ENCODE data around the gene CAV3. TPM values are rescaled to one million over a fixed set of nuclear protein-coding genes. Genes with fewer than 3 reads are reported as not detected.

The CAV3 gene
- total and polyA plus RNA-seq, 9 of the 15 experiments (the other 6 are each of a cell fraction or from before 2014, with no cell fraction given) = not detected

GRCh38 chr3:8776406-8776805, 42.8 kb downstream of the CAV3 start:
- Histone ChIP-seq H3K27me3 (ENCODE audit: control insufficient read depth in 2 of 2, insufficient read depth in 2 of 2, low read length in 2 of 2) (peaks cover 3 to 12% of the 10 kb centered on the region in 2 experiments; a peak in 3 of 5 replicates), H3K4me2 (ENCODE audit: insufficient read depth, low read length) (no peak overlapping the region), H3K9me1 (ENCODE audit: control insufficient read depth, insufficient read depth, low read length) (no peaks in the 10 kb centered on the region), H3K9me3 (replicated peaks; ENCODE audit: control insufficient read depth, insufficient read depth, low read depth, low read length) (no peaks in the 10 kb centered on the region), H4K20me1 (replicated peaks; ENCODE audit: control insufficient read depth, insufficient read depth, low read length) (no peaks in the 10 kb centered on the region), H3K36me3 (ENCODE audit: control insufficient read depth, insufficient read depth, low read length) (no peaks in the 10 kb centered on the region), H3K4me3 (no peak overlapping the region), H3K27ac (ENCODE audit: extremely low read depth, low read depth, low read length) (no peak overlapping the region), H3K79me2 (ENCODE audit: control insufficient read depth, insufficient read depth, low read length) (no peaks in the 10 kb centered on the region), H3K9ac (ENCODE audit: insufficient read depth in 1 of 2, low read depth in 2 of 2, low read length in 2 of 2) (no peak overlapping the region), H2AFZ (ENCODE audit: low read depth, low read length) (no peak overlapping the region), H3K4me1 (replicated peaks in 1 of 2; ENCODE audit: control insufficient read depth in 2 of 2, insufficient read depth in 2 of 2, low read length in 2 of 2) (no peaks in the 10 kb centered on the region)
- in situ Hi-C loops (cut with MboI) = no loop called here
- BruUV-seq (replicated peaks) = no TSS peak
- intact Hi-C loops (cut with micrococcal nuclease) = no loop called here
- ChIA-PET CTCF (ENCODE audit: low intra/inter-chr PET ratio) (no interaction called here), POLR2A (interaction anchor here (0.6 kb wide), 3 partner anchors 17 to 276 kb away, joined by 3 read pairs; no protein-coding TSS in a partner anchor)
- 2% methylated on average over 4 of the region's 4 CpGs for WGBS (ENCODE audit: insufficient coverage, low coverage, missing lambda C conversion rate)
- DNase-seq (ENCODE audit: extremely low read depth in 1 of 4, low spot score in 3 of 4) = no peak
- FAIRE-seq = no peak
- ATAC-seq = no peak
- TF ChIP-seq, protein P1, sequence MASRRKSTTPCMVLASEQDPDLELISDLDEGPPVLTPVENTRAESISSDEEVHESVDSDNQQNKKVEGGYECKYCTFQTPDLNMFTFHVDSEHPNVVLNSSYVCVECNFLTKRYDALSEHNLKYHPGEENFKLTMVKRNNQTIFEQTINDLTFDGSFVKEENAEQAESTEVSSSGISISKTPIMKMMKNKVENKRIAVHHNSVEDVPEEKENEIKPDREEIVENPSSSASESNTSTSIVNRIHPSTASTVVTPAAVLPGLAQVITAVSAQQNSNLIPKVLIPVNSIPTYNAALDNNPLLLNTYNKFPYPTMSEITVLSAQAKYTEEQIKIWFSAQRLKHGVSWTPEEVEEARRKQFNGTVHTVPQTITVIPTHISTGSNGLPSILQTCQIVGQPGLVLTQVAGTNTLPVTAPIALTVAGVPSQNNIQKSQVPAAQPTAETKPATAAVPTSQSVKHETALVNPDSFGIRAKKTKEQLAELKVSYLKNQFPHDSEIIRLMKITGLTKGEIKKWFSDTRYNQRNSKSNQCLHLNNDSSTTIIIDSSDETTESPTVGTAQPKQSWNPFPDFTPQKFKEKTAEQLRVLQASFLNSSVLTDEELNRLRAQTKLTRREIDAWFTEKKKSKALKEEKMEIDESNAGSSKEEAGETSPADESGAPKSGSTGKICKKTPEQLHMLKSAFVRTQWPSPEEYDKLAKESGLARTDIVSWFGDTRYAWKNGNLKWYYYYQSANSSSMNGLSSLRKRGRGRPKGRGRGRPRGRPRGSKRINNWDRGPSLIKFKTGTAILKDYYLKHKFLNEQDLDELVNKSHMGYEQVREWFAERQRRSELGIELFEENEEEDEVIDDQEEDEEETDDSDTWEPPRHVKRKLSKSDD (conservative IDR thresholded peaks at IDR 0.05; ENCODE audit: low read length) = no peak
- TF ChIP-seq DMBX1 (CRISPR knock-in tag; IDR thresholded peaks at IDR 0.05; ENCODE audit: borderline replicate concordance) = no peak
- no peak for TF ChIP-seq NR3C1 (CRISPR knock-in tag; IDR thresholded peaks at IDR 0.05)
- TF ChIP-seq EZH2 (IDR thresholded peaks at IDR 0.05; ENCODE audit: borderline replicate concordance, low read depth, low read length) = no peak
- no peak for TF ChIP-seq FIP1L1 (IDR thresholded peaks at IDR 0.05; ENCODE audit: low read depth, low read length, poor library complexity, severe bottlenecking)
- TF ChIP-seq CBX5 (IDR thresholded peaks at IDR 0.05; ENCODE audit: borderline replicate concordance, low read depth) = no peak
- TF ChIP-seq ZKSCAN8 (CRISPR knock-in tag; IDR thresholded peaks at IDR 0.05) = no peak
- TF ChIP-seq SLC30A9 (CRISPR knock-in tag; IDR thresholded peaks at IDR 0.05) = no peak
- TF ChIP-seq NONO (IDR thresholded peaks at IDR 0.05; ENCODE audit: low read depth in 2 of 2, low read length in 1 of 2) = no peak
- no peak for TF ChIP-seq ZNF586 (CRISPR knock-in tag; conservative IDR thresholded peaks at IDR 0.05)
- TF ChIP-seq DPF2 (IDR thresholded peaks at IDR 0.05) = no peak
- TF ChIP-seq HDAC6 (IDR thresholded peaks at IDR 0.05; ENCODE audit: low read depth, low read length) = no peak
- no peak for TF ChIP-seq MAFG (tag; conservative IDR thresholded peaks at IDR 0.05)
- no peak for TF ChIP-seq ZMIZ1 (IDR thresholded peaks at IDR 0.05; ENCODE audit: low read depth in 2 of 2, low read length in 2 of 2)
